ENCODE measurements around the gene NUP153. TPM values are rescaled to one million over a fixed set of nuclear protein-coding genes. Genes with fewer than 3 reads are reported as not detected.

Gene NUP153
- total RNA-seq, 4 donors from 2014 or later: 35.5 to 42.2 (median 40.5) TPM

DNA sequence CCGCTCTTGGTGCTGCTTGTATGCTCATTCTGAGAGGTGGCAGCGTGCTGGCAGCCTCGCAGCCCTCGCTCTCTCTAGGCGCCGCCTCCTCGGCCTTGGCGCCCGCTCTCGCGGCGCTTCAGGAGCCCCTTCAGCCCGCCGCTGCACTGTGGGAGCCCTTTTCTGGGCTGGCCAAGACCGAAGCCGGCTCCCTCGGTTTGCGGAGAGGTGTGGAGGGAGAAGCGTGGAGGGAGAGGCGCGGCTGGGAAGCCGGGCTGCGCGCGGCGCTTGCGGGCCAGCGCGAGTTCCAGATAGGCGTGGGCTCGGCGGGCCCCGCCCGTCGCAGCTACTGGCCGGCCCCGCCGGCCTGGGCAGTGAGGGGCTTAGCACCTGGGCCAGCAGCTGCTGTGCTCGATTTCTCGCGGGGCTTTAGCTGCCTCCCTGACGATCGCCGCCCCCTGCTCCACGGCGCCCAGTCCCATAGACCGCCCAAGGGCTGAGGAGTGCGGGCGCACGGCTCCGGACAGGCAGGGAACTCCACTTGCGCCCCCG lies 126.1 kb downstream of the NUP153 start:
- no peak for DNase-seq (ENCODE audit: low spot score in 2 of 2)
- TF ChIP-seq, protein P1, sequence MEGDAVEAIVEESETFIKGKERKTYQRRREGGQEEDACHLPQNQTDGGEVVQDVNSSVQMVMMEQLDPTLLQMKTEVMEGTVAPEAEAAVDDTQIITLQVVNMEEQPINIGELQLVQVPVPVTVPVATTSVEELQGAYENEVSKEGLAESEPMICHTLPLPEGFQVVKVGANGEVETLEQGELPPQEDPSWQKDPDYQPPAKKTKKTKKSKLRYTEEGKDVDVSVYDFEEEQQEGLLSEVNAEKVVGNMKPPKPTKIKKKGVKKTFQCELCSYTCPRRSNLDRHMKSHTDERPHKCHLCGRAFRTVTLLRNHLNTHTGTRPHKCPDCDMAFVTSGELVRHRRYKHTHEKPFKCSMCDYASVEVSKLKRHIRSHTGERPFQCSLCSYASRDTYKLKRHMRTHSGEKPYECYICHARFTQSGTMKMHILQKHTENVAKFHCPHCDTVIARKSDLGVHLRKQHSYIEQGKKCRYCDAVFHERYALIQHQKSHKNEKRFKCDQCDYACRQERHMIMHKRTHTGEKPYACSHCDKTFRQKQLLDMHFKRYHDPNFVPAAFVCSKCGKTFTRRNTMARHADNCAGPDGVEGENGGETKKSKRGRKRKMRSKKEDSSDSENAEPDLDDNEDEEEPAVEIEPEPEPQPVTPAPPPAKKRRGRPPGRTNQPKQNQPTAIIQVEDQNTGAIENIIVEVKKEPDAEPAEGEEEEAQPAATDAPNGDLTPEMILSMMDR (IDR thresholded peaks at IDR 0.05): no peak
- no peak for TF ChIP-seq POLR2A (IDR thresholded peaks at IDR 0.05)
- intact Hi-C loops (cut with DNase I; ENCODE audit: low total_unique reads): loop anchor here (5.0 kb wide), 1 partner anchor 423 kb away; no protein-coding TSS in a partner anchor
- H3K4me3 ChIP-seq (ENCODE audit: low read depth, poor library complexity, severe bottlenecking): peak overlapping the region; percentile 39
- 12 to 15% methylated on average over 41 to 50 of the region's 53 CpGs for WGBS, 2 donors

DNA sequence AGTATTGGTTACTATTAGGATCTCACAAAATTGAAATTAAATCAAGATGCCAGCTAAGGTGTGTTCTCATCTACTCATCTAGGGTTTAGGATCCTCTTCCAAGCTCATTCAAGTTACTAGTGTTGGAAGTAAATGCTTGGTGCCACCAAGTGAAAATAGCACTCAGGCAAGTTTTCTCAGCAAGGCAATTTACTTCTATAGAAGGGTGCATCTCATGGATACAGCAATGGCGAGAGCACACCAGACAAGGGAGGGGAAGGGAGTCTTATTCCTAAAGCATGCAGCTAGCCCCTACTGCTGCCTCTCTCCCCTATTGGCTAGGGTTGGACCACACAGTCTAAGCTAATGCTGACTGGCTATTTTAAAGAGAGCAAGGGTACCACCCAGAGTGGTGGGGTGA lies 129.7 kb downstream of the NUP153 start:
- WGBS, 2 donors: 95% methylated on average over 1 of the region's 1 CpG
- H3K4me3 ChIP-seq (ENCODE audit: low read depth, poor library complexity, severe bottlenecking): no peak overlapping the region
- TF ChIP-seq, protein P1 (IDR thresholded peaks at IDR 0.05): no peak
- no peak for TF ChIP-seq POLR2A (IDR thresholded peaks at IDR 0.05)
- intact Hi-C loops (cut with DNase I; ENCODE audit: low total_unique reads): no loop called here
- no peak for DNase-seq (ENCODE audit: low spot score in 2 of 2)

DNA sequence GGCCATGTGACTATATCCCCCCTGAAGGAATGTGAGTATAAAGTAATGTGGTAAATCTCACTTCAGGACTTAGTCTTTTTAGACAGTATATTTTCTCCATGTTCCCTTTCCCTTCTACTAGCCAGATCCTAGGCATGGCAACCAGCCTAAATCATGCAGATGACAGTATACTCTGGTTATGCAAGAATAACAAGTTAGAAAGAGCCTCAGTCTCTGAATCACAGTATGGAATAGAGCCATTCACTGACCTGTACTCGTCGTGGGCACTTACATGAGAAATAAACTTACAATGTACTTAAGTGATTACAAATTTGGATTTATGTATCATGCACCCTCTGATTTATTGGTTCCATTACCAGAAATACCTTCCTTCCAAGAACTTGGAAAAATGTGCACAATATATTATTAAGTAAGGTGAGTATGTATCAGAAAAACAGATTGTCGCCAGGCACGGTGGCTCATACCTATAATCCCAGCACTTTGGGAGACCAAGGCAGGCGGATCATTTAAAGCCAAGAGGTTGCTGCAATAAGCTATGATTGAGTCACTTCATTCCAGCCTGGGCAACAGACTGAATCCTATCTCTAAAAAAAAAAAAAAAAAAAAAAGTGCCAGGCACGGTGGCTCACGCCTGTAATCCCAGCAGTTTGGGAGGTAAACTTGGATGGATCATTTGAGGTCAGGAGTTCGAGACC lies 131.7 kb downstream of the NUP153 start:
- no peak overlapping the region for H3K4me3 ChIP-seq (ENCODE audit: low read depth, poor library complexity, severe bottlenecking)
- WGBS, 2 donors: 70 to 71% methylated on average over 8 of the region's 8 CpGs
- DNase-seq (ENCODE audit: low spot score in 2 of 2): no peak
- intact Hi-C loops (cut with DNase I; ENCODE audit: low total_unique reads): no loop called here
- TF ChIP-seq, protein P1 (IDR thresholded peaks at IDR 0.05): no peak
- no peak for TF ChIP-seq POLR2A (IDR thresholded peaks at IDR 0.05)

DNA sequence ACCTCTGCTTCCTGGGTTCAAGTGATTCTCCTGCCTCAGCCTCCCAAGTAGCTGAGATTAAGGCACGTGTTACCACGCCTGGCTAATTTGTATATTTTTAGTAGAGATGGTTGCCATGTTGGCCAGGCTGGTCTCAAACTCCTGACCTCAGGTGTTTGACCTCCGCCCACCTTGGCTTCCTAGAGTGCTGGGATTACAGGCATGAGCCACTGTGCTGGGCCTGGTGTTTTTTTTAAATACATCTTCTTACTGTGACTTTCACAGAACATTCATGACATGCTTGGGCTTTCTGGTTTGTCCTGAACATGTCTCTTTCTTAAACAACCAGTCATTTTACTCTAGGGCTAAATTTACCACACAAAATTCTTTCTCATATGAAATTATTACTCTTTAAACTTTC lies 141.3 kb downstream of the NUP153 start:
- TF ChIP-seq, protein P1 (IDR thresholded peaks at IDR 0.05): no peak
- no peak for DNase-seq (ENCODE audit: low spot score in 2 of 2)
- 84 to 88% methylated on average over 3 of the region's 3 CpGs for WGBS, 2 donors
- H3K4me3 ChIP-seq (ENCODE audit: low read depth, poor library complexity, severe bottlenecking): no peak overlapping the region
- intact Hi-C loops (cut with DNase I; ENCODE audit: low total_unique reads): no loop called here

Other genes starting within 250 kb of the NUP153 start
- gene FAM8A1, start 106.6 kb downstream of the NUP153 start, total RNA-seq: 10 to 100 TPM; 32.9 to 42.0 (median 34.6) TPM

Data from lower leg skin (tissue), 4 donors.